Hepatocyte (in vitro differentiated cells): ENCODE measurements around the gene GUCY2D. TPM values are rescaled to one million over a fixed set of nuclear protein-coding genes. Genes with fewer than 3 reads are reported as not detected.

Experiments used
- DNase-seq: peaks from one replicate; pipeline ENCODE4 v3.0.0-alpha.2; 2016; ENCODE audit warnings: low spot score
- H2AFZ ChIP-seq: fragments of 200-600 bp; sonication (generic); 2 replicates; pipeline ENCODE4 v1.6.0; 2016; ENCODE audit warnings: antibody characterized with exemption, mild to moderate bottlenecking
- H3K27ac ChIP-seq: fragments of 200-600 bp; sonication (generic); 2 replicates; pipeline ENCODE4 v1.5.1; 2016; ENCODE audit warnings: mild to moderate bottlenecking
- H3K27me3 ChIP-seq: fragments of 200-600 bp; sonication (generic); 2 replicates; pipeline ENCODE4 v1.6.1; 2016
- H3K36me3 ChIP-seq: fragments of 200-600 bp; sonication (generic); replicated peaks from 2 replicates; pipeline ENCODE4 v1.5.1; 2016; ENCODE audit warnings: low read depth; ENCODE audit not compliant: insufficient read depth
- H3K4me1 ChIP-seq: fragments of 200-600 bp; sonication (generic); 2 replicates; pipeline ENCODE4 v1.5.1; 2016; ENCODE audit warnings: mild to moderate bottlenecking, moderate library complexity; ENCODE audit not compliant: insufficient read depth
- H3K4me2 ChIP-seq: fragments of 200-600 bp; sonication (generic); 2 replicates; pipeline ENCODE4 v1.6.0; 2016
- H3K4me3 ChIP-seq: fragments of 200-600 bp; sonication (generic); 2 replicates; pipeline ENCODE4 v1.5.1; 2016; ENCODE audit warnings: mild to moderate bottlenecking
- H3K79me2 ChIP-seq: fragments of 200-600 bp; sonication (generic); 2 replicates; pipeline ENCODE4 v1.6.0; 2017; ENCODE audit warnings: mild to moderate bottlenecking
- H3K9me2 ChIP-seq: fragments of 200-600 bp; sonication (generic); replicated peaks from 2 replicates; pipeline ENCODE4 v1.6.0; 2017; ENCODE audit warnings: mild to moderate bottlenecking; ENCODE audit not compliant: insufficient read depth
- H3K9me3 ChIP-seq: fragments of 200-600 bp; sonication (generic); 2 replicates; pipeline ENCODE4 v1.5.1; 2016; ENCODE audit warnings: low read depth, mild to moderate bottlenecking
- H4K20me1 ChIP-seq: fragments of 200-600 bp; sonication (generic); 2 replicates; pipeline ENCODE4 v1.6.0; 2016; ENCODE audit warnings: mild to moderate bottlenecking; ENCODE audit not compliant: insufficient read depth, poor library complexity, severe bottlenecking
- CTCF ChIP-seq: fragments of 200-600 bp; sonication (generic); IDR thresholded peaks from 2 replicates; pipeline ENCODE4 v1.5.1; 2016; ENCODE audit warnings: antibody characterized with exemption, mild to moderate bottlenecking; ENCODE audit not compliant: poor library complexity
- EZH2 ChIP-seq: fragments of 200-600 bp; sonication (generic); IDR thresholded peaks from 2 replicates; pipeline ENCODE4 v1.6.1; 2016; ENCODE audit warnings: antibody characterized with exemption, mild to moderate bottlenecking, borderline replicate concordance
- EZH2phosphoT487 ChIP-seq: fragments of 200-600 bp; sonication (generic); IDR thresholded peaks from one replicate; pipeline ENCODE4 v1.6.1; 2018; ENCODE audit warnings: antibody characterized with exemption, mild to moderate bottlenecking, low read depth, moderate library complexity; ENCODE audit not compliant: unreplicated experiment, severe bottlenecking
- WGBS: methylation state at CpG from one replicate; pipeline ENCODE4 v1.1.6; 2016; ENCODE audit warnings: low lambda C conversion rate; ENCODE audit errors: missing lambda C conversion rate; 5-methylcytosine and 5-hydroxymethylcytosine counted together
- polyA plus RNA-seq: library from polyadenylated mRNA; unstranded; fragments of >200 nt; fragmentation: Nextera tagmentation; extraction: Ambion mirVana; gene quantifications from 2 replicates; pipeline ENCODE4 v1.2.1, GENCODE V29; 2016
- total RNA-seq: library from RNA; depleted of rRNA; stranded (reverse); fragments of >200 nt; gene quantifications from 2 replicates; pipeline ENCODE4 v1.2.3, GENCODE V29; 2014

The GUCY2D gene
- total and polyA plus RNA-seq, 2 experiments from 2014 or later: 1.6 TPM; not detected in 1

- 83% methylated on average over 6 of the region's 6 CpGs for WGBS
- no peaks in the 10 kb centered on the region for H3K79me2 ChIP-seq
- no peak overlapping the region for H2AFZ ChIP-seq
Measured at GRCh38 chr17:7982666-7983065, 19.7 kb upstream of the GUCY2D start.

GRCh38 chr17:7984904-7985303 lies 17.5 kb upstream of the GUCY2D start:
- no peak overlapping the region for H3K4me3 ChIP-seq
- TF ChIP-seq EZH2 (no peak), EZH2phosphoT487 (no peak), CTCF (no peak)
- no peaks in the 10 kb centered on the region for H3K36me3 ChIP-seq
- no peaks in the 10 kb centered on the region for H3K79me2 ChIP-seq
- DNase-seq: no peak
- no peaks in the 10 kb centered on the region for H3K9me3 ChIP-seq
- 99% methylated on average over 9 of the region's 9 CpGs for WGBS
- H3K9me2 ChIP-seq: no peaks in the 10 kb centered on the region
- H3K27ac ChIP-seq: no peak overlapping the region
- H2AFZ ChIP-seq: no peak overlapping the region
- no peaks in the 10 kb centered on the region for H3K27me3 ChIP-seq
- no peaks in the 10 kb centered on the region for H4K20me1 ChIP-seq
- no peaks in the 10 kb centered on the region for H3K4me1 ChIP-seq
- H3K4me2 ChIP-seq: no peak overlapping the region

More at GRCh38 chr17:7982666-7983065, 19.7 kb upstream of the GUCY2D start:
- no peaks in the 10 kb centered on the region for H4K20me1 ChIP-seq
- H3K27me3 ChIP-seq: no peaks in the 10 kb centered on the region
- no peak for TF ChIP-seq EZH2
- TF ChIP-seq CTCF: peak; percentile 28
- no peak for TF ChIP-seq EZH2phosphoT487
- H3K36me3 ChIP-seq: no peaks in the 10 kb centered on the region
- no peaks in the 10 kb centered on the region for H3K9me3 ChIP-seq
- no peaks in the 10 kb centered on the region for H3K9me2 ChIP-seq
- no peak overlapping the region for H3K4me2 ChIP-seq
- no peak overlapping the region for H3K27ac ChIP-seq
- no peak overlapping the region for H3K4me3 ChIP-seq
- no peaks in the 10 kb centered on the region for H3K4me1 ChIP-seq
- DNase-seq: no peak

GRCh38 chr17:7987112-7987893 lies 15.1 kb upstream of the GUCY2D start:
- H3K27me3 ChIP-seq: no peaks in the 10 kb centered on the region
- no peaks in the 10 kb centered on the region for H3K9me3 ChIP-seq
- no peak overlapping the region for H3K27ac ChIP-seq
- H3K36me3 ChIP-seq: no peaks in the 10 kb centered on the region
- no peak overlapping the region for H2AFZ ChIP-seq
- TF ChIP-seq CTCF (no peak), EZH2phosphoT487 (no peak), EZH2 (no peak)
- no peak overlapping the region for H3K4me2 ChIP-seq
- 76% methylated on average over 12 of the region's 12 CpGs for WGBS
- H3K9me2 ChIP-seq: no peaks in the 10 kb centered on the region
- no peak for DNase-seq
- H4K20me1 ChIP-seq: no peaks in the 10 kb centered on the region
- H3K79me2 ChIP-seq: no peaks in the 10 kb centered on the region
- no peak overlapping the region for H3K4me3 ChIP-seq
- H3K4me1 ChIP-seq: peaks cover 4% of the 10 kb centered on the region
